ENCODE measurements around the gene DMRTC2.

DMRTC2 gene

DNA sequence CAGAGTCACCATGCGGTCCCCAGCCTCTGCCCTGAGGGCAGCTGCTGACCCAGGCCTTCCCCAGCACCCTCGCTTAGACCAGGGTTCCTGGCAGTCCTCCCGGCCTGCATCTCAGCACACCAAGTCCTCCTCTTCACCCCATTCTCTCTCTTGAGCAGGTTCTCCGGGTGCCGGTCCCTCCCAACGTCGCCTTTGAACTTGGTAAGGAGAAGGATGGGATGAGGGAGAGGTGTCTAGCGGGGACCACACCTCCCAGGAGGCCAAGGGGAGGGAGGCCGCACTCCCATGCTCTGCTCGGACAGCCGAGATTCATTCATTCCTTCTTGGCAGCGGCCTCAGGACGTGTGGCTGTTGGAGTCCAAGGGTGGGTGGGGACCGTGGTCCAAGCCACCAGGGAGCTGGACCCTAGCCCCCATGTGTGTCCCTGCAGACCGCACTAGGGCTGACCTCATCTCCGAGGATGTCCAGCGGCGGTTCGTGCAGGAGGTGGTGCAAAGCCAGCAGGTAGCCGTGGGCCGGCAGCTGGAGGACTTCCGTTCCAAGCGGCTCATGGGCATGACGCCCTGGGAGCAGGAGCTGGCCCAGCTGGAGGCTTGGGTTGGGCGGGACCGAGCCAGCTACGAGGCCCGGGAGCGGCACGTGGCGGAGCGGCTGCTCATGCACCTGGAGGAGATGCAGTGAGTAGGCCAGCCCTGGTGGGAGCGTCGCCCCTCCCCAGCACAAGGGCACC is 47.5 kb downstream of the DMRTC2 start:
- no peak for DNase-seq

DNA sequence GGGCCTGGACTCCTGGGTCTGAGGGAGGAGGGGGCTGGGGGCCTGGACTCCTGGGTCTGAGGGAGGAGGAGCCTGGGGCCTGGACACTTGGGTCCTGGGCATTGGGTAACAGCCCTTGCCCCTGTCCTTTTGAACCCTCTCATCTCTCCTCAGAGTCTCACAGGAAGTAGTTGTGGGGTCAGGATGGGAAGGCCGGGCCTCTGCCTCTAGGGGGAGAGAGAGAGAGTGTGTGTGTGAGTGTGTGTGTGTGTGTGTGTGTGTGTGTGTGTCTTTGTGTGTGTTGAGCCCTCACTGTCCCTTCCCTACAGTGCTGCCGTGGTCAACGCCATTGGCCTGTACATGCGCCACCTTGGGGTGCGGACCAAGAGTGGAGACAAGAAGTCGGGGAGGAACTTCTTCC is 49.1 kb downstream of the DMRTC2 start:
- DNase-seq, result peak; percentile 46

DNA sequence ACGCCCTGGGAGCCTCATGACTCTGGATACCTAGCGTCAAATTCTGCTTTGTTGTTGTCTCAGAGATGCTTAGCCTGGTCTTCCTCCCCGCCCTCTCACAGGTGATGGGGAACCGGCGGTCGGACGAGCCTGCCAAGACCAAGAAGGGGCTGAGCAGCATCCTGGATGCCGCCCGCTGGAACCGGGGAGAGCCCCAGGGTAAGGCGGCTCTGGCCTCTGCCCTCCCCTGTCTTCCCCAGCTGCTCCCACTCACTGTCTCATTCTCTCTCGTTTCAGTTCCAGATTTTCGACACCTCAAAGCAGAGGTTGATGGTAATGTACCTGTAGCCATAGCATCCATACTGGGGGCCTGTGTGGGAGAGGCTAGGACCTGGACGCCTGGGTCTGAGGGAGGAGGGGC is 49.5 kb downstream of the DMRTC2 start:
- DNase-seq, result no peak

DNA sequence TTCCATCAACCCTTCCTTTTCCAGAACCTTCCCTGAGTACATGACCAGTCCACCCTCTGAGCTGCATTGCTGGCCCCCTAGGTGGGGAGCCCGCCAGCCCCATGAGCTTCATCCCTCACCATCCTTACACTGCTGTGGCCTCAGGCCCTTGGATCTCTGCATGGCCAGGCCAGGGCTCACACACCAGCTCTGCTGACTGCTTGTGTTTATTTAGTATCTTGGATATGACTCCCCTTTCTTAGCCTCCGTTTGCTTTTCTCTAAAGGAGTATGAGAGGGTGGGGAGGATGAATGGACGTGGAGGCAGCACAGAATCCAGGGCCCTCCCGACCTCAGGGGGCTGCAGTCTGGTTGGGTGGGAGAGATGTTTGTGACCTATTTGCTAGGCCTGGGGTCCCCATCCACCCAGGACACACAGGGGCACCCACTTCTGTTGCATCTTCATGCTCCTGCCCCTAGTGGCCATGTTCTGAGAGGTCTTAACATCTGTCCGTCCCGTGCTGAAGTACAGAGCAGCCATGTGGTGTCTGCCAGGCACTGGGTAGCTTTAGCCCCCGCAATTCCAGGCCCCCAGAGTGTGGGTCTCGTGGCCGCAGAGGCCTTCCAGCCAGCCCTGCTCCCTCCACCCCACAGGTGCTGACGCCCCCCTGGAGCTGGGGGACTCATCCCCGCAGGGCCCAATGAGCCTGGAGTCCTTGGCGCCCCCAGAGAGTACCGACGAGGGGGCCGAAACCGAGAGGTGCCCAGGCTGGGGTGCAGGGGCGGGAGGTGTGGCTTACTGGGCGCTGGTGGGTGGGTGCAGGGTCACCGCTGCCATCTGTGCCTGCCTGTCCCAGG is 51.1 kb downstream of the DMRTC2 start:
- no peak for DNase-seq

DNA sequence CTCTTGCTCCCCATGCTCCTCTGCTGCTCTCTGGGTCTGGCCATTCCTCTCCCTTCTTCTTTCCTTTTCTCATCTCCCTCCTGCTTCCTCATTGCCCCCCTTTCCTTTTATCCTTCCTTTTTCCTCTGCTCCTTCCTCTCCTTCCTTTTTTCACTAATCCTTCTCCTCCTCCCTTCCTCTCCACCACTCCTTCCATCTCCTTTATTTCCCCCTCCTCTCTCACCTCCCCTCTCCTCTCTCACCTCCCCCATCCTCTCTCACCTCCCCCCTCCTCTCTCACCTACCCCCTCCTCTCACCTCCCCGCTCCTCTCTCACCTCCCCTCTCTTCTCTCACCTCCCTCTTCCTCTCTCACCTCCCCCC is 51.7 kb downstream of the DMRTC2 start:
- DNase-seq, result no peak

DNA sequence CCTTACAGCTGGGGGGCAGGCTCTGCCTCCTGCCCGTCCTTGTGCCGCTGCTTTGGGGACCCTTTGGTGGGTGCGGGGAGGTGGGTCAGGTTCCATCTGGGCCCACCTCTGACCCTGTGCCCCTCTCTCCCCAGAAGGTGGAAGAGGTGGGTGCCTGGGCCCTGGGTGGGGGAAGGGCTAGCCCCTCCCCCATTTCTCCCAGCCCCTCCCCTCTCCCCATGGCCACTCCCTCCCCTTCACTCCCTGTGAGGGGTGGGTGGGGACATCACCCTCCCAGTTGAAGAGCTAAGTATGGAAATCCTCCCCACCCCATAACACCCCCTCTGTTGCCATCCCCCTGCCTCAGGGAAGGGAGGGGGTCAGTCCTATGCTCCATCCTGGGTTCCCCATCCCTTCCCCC is 52.3 kb downstream of the DMRTC2 start:
- DNase-seq, result no peak

DNA sequence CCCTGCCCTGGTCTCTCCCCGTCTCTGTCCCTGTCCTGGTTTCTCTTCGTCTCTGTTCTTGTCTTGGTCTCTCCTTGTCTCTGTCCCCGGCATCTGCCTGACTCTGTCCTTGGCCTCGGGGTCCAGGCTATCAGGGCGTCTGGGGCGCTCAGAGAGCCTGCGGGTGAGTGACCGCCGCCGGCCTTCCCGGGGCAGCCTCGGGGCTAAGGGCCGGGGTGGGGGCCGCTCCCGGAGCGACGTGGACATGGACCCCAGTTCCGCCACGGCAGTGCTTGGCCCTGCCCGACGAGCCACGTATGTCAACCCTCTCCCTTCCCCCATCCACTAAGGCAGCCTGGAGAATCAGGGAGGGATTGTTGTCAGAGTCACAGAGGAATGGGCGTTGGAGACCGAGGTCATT is 53.0 kb downstream of the DMRTC2 start:
- no peak for DNase-seq

DNA sequence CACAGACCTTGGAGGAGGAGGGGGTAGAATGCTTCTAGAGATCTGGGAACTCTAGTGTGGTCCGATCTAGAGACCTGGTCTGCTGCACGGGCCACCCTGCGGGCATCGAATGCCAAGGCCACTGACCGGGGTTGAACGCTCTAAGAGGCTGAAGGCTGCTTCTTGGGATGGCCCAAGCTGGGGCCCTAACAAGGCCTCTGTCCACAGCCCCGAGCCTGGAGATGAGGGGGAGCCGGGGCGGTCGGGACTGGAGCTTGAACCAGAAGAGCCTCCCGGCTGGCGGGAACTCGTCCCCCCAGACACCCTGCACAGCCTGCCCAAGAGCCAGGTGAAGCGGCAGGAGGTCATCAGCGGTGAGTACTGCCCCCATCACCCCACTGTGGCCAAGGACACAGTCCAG is 53.4 kb downstream of the DMRTC2 start:
- no peak for DNase-seq
